WI38 (cell line): ENCODE data around the gene DNAJC15.

Experiments
- H3K4me3 ChIP-seq: 2 replicates; pipeline ENCODE4 v1.5.1; 2011; ENCODE audit warnings: low read depth, mild to moderate bottlenecking, control low read depth, low read length
- TF ChIP-seq, protein P1 (sequence below): IDR thresholded peaks from 2 replicates; pipeline ENCODE4 v1.5.1; 2012; ENCODE audit warnings: low read depth, mild to moderate bottlenecking, control low read depth, low read length

Gene DNAJC15

DNA sequence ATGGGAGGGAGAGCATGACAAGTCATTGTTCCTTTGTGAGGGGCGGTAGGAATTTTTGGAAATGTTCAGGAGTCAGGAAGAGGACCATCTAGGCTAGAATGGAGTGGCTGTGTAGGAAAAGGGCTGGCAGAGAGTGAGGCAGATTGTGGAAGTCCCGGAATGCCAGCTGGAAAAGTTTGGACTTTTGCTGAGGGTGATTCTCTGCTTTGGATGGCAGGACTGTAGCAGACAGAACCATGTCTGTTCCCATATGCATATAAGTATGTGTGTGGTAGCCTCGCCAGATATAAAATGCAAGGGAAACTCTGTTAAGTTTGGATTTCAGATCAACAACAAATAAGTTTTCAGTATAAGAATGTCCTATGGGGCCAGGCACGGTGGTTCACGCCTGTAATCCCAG lies 112.1 kb downstream of the DNAJC15 start:
- TF ChIP-seq, protein P1, sequence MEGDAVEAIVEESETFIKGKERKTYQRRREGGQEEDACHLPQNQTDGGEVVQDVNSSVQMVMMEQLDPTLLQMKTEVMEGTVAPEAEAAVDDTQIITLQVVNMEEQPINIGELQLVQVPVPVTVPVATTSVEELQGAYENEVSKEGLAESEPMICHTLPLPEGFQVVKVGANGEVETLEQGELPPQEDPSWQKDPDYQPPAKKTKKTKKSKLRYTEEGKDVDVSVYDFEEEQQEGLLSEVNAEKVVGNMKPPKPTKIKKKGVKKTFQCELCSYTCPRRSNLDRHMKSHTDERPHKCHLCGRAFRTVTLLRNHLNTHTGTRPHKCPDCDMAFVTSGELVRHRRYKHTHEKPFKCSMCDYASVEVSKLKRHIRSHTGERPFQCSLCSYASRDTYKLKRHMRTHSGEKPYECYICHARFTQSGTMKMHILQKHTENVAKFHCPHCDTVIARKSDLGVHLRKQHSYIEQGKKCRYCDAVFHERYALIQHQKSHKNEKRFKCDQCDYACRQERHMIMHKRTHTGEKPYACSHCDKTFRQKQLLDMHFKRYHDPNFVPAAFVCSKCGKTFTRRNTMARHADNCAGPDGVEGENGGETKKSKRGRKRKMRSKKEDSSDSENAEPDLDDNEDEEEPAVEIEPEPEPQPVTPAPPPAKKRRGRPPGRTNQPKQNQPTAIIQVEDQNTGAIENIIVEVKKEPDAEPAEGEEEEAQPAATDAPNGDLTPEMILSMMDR = no peak
- H3K4me3 ChIP-seq = no peak overlapping the region

GRCh38 chr13:43136920-43137575 lies 113.7 kb downstream of the DNAJC15 start:
- no peak overlapping the region for H3K4me3 ChIP-seq
- TF ChIP-seq, protein P1 = no peak

DNA sequence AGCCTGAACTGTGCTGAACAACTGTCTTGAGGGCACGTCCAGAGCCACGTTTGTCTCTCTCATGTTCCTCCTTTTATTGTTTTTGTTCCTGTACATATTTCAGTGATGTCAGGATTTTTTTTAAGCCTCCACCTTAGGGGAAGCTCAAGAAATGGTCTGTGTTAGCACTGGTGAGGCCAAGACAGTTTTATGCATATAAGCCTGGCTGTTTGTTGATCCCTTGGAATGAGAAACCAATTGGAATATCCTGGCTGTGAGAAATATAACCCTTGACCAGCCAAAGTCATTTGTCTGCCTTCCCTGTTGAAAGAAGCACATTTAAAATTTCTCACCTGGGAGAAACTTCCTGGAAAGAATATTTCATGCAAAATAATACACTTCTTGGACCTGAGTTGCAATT lies 115.8 kb downstream of the DNAJC15 start:
- no peak overlapping the region for H3K4me3 ChIP-seq
- TF ChIP-seq, protein P1 = no peak

DNA sequence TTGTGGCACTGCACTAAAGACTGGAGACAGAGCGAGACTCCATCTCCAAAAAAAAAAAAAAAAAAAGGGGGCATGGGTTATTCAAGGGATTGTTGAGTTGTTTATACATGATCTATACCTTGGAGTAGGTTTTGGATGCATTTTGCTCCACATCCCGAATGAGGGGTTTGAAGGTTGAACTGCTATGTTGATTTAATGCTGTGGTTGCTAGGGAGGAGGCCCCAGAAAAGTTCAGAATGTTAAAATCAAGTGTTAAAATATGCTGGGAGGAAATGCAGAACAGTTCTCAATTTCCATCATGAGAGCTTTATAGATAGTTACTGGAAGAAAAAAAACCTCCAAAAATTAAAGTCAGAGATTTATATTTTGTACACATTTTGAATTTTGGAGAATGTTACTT lies 116.5 kb downstream of the DNAJC15 start:
- TF ChIP-seq, protein P1 = no peak
- no peak overlapping the region for H3K4me3 ChIP-seq

GRCh38 chr13:43140985-43141384 lies 117.6 kb downstream of the DNAJC15 start:
- TF ChIP-seq, protein P1 = no peak
- no peak overlapping the region for H3K4me3 ChIP-seq

DNA sequence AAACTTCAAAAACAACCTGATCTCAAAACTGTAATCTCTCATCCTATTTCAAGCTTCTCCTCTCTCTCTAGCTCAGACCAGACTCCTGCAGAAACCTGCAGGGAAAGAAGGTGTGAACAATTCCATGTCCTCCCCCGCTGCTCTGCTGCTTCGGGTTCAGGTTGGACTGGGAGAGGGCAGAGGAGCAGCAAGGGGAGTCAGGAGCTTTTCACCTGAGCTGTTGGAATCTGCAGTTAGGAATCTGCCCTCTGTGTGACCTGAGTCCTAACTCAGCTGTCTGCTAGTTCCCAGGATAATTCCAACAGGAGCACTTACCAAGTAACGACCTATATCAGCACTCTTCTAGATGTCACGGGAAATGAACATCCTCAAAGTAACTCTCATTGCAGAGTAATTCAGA lies 118.3 kb downstream of the DNAJC15 start:
- no peak overlapping the region for H3K4me3 ChIP-seq
- TF ChIP-seq, protein P1 = no peak

DNA sequence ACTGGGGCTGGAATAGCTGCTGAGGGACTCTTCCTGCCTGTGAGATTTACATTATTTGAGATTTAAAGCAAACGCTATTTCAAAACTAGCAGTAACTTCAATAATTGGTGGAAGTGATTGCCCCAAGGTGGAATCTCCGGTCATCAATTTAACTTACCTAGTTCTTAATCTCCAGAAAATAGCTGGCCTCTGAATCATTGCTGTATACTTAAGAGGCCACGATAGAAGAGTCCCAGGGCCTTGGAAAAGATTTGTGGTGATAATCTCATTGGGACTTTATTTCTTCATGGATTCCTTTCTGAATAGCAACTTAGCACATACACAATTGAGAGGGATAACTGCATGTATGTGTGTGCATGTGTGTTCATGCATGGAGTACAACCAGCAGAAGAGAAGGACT lies 120.2 kb downstream of the DNAJC15 start:
- no peak overlapping the region for H3K4me3 ChIP-seq
- TF ChIP-seq, protein P1 = no peak
